Liver (tissue), 9 donors: ENCODE measurements around the gene BHLHA15. TPM values are rescaled to one million over a fixed set of nuclear protein-coding genes. Genes with fewer than 3 reads are reported as not detected.

Experiments
- DNase-seq: peaks from one replicate; pipeline ENCODE4 v3.0.0-alpha.2; 2017; ENCODE audit warnings: low spot score
- H3K27ac ChIP-seq, 2 donors: one replicate each; pipeline ENCODE4 v1.7.0; 2013; ENCODE audit warnings: inconsistent platforms in 2 of 2, low read length in 2 of 2, control low read depth in 1 of 2, low read depth in 1 of 2, mild to moderate bottlenecking in 1 of 2
- H3K27me3 ChIP-seq, 4 donors: one replicate each; pipeline versions ENCODE4 v1.6.1 to v1.7.0; 2013; ENCODE audit warnings: low read length in 3 of 4, inconsistent platforms in 1 of 4, mild to moderate bottlenecking in 1 of 4, moderate library complexity in 1 of 4; ENCODE audit not compliant: control insufficient read depth in 4 of 4, insufficient read depth in 4 of 4
- H3K36me3 ChIP-seq, 4 donors: one replicate each; pipeline versions ENCODE4 v1.6.1 to v1.7.0; 2013; ENCODE audit warnings: low read length in 3 of 4, mild to moderate bottlenecking in 3 of 4, low read depth in 1 of 4, moderate library complexity in 1 of 4; ENCODE audit not compliant: control insufficient read depth in 4 of 4, insufficient read depth in 3 of 4
- H3K4me1 ChIP-seq, 4 donors: one replicate each; pipeline versions ENCODE4 v1.6.1 to v1.7.0; 2013; ENCODE audit warnings: low read length in 3 of 4, mild to moderate bottlenecking in 3 of 4, moderate library complexity in 1 of 4; ENCODE audit not compliant: control insufficient read depth in 4 of 4, insufficient read depth in 4 of 4
- H3K4me3 ChIP-seq, 3 donors: one replicate each; pipeline versions ENCODE4 v1.6.1 to v1.7.0; 2013; ENCODE audit warnings: low read length in 3 of 3, control low read depth in 1 of 3, low read depth in 1 of 3, mild to moderate bottlenecking in 1 of 3
- H3K9ac ChIP-seq, 2 donors: one replicate each; pipeline ENCODE4 v1.7.0; 2013; ENCODE audit warnings: low read length in 2 of 2, mild to moderate bottlenecking in 2 of 2, moderate library complexity in 2 of 2, control low read depth in 1 of 2, low read depth in 1 of 2
- H3K9me3 ChIP-seq, 4 donors: one replicate each; pipeline versions ENCODE4 v1.6.1 to v1.7.0; 2013; ENCODE audit warnings: low read length in 3 of 4; ENCODE audit not compliant: control insufficient read depth in 4 of 4
- ATF3 ChIP-seq: IDR thresholded peaks from 2 replicates; pipeline ENCODE4 v1.6.1; 2016; ENCODE audit warnings: antibody characterized with exemption
- CTCF ChIP-seq: fragments of 150-350 bp; IDR thresholded peaks from 2 replicates; pipeline ENCODE4 v1.5.1; 2017; ENCODE audit warnings: improper control_type of control experiment, low read depth, low read length; ENCODE audit not compliant: missing input control
- EGR1 ChIP-seq, 2 donors: IDR thresholded peaks; 2 replicates each; pipeline ENCODE4 v1.6.1; 2016 to 2018; ENCODE audit warnings: antibody characterized with exemption in 2 of 2, low read depth in 2 of 2
- FOXA1 ChIP-seq: IDR thresholded peaks from 2 replicates; pipeline ENCODE4 v1.6.1; 2016; ENCODE audit warnings: antibody characterized with exemption
- FOXA2 ChIP-seq: IDR thresholded peaks from 2 replicates; pipeline ENCODE4 v1.6.1; 2016; ENCODE audit warnings: antibody characterized with exemption
- GABPA ChIP-seq, 2 donors: IDR thresholded peaks in 1 of 2; conservative IDR thresholded peaks in 1 of 2; 2 replicates each; pipeline ENCODE4 v1.6.1; 2016; ENCODE audit warnings: antibody characterized with exemption in 2 of 2, mild to moderate bottlenecking in 1 of 2, moderate library complexity in 1 of 2
- HNF4A ChIP-seq, 2 donors: conservative IDR thresholded peaks; 2 replicates each; pipeline ENCODE4 v1.6.1; 2016; ENCODE audit warnings: antibody characterized with exemption in 2 of 2, mild to moderate bottlenecking in 2 of 2
- HNF4G ChIP-seq: IDR thresholded peaks from 2 replicates; pipeline ENCODE4 v1.6.1; 2016; ENCODE audit warnings: antibody characterized with exemption
- JUND ChIP-seq, 2 donors: IDR thresholded peaks; 2 replicates each; pipeline ENCODE4 v1.6.1; 2016; ENCODE audit warnings: antibody characterized with exemption in 2 of 2
- RXRA ChIP-seq, 2 donors: IDR thresholded peaks; 2 replicates each; pipeline ENCODE4 v1.6.1; 2017 to 2018; ENCODE audit warnings: antibody characterized with exemption in 2 of 2, mild to moderate bottlenecking in 1 of 2
- SP1 ChIP-seq: IDR thresholded peaks from 2 replicates; pipeline ENCODE4 v1.6.1; 2018; ENCODE audit warnings: antibody characterized with exemption, mild to moderate bottlenecking
- TAF1 ChIP-seq: conservative IDR thresholded peaks from 2 replicates; pipeline ENCODE4 v1.6.1; 2016; ENCODE audit warnings: antibody characterized with exemption, mild to moderate bottlenecking
- YY1 ChIP-seq: IDR thresholded peaks from 2 replicates; pipeline ENCODE4 v1.6.1; 2016; ENCODE audit warnings: antibody characterized with exemption, mild to moderate bottlenecking
- ZBTB33 ChIP-seq: IDR thresholded peaks from 2 replicates; pipeline ENCODE4 v1.6.1; 2016; ENCODE audit warnings: antibody characterized with exemption
- WGBS: extraction: QIAGEN DNeasy Blood & Tissue Kit; methylation state at CpG from one replicate; pipeline ENCODE4 v1.1.7; 2013; 5-methylcytosine and 5-hydroxymethylcytosine counted together
- polyA plus RNA-seq, 2 donors: library from polyadenylated mRNA; stranded (reverse) in 1 of 2; unstranded in 1 of 2; fragments of 200-250 nt in 1 of 2; fragments of >200 nt in 1 of 2; fragmentation: Nextera tagmentation in 1 of 2; extraction: Ambion mirVana in 1 of 2; gene quantifications; one replicate each; pipeline versions ENCODE4 v1.2.1 to v1.2.3, GENCODE V29; 2013 to 2015
- total RNA-seq, 2 donors: library from RNA; depleted of rRNA; stranded (reverse); fragments of >200 nt; gene quantifications; one replicate each; pipeline ENCODE4 v1.2.3, GENCODE V29; 2014
- TF ChIP-seq, protein P1 (sequence below): IDR thresholded peaks from 2 replicates; pipeline ENCODE4 v1.6.1; 2016; ENCODE audit warnings: antibody characterized with exemption, mild to moderate bottlenecking
- TF ChIP-seq, protein P2 (sequence below): IDR thresholded peaks from 2 replicates; pipeline ENCODE4 v1.6.1; 2016; ENCODE audit warnings: antibody characterized with exemption
- donor health status: healthy.
- donor health status: healthy.
- donor health status: healthy.
- donor health status: healthy.
- donor health status: healthy.

The BHLHA15 gene
- total and polyA plus RNA-seq, 4 donors: 1.0 to 28.9 (median 7.6) TPM

GRCh38 chr7:98254951-98255610 lies 43.8 kb downstream of the BHLHA15 start:
- TF ChIP-seq, protein P1, sequence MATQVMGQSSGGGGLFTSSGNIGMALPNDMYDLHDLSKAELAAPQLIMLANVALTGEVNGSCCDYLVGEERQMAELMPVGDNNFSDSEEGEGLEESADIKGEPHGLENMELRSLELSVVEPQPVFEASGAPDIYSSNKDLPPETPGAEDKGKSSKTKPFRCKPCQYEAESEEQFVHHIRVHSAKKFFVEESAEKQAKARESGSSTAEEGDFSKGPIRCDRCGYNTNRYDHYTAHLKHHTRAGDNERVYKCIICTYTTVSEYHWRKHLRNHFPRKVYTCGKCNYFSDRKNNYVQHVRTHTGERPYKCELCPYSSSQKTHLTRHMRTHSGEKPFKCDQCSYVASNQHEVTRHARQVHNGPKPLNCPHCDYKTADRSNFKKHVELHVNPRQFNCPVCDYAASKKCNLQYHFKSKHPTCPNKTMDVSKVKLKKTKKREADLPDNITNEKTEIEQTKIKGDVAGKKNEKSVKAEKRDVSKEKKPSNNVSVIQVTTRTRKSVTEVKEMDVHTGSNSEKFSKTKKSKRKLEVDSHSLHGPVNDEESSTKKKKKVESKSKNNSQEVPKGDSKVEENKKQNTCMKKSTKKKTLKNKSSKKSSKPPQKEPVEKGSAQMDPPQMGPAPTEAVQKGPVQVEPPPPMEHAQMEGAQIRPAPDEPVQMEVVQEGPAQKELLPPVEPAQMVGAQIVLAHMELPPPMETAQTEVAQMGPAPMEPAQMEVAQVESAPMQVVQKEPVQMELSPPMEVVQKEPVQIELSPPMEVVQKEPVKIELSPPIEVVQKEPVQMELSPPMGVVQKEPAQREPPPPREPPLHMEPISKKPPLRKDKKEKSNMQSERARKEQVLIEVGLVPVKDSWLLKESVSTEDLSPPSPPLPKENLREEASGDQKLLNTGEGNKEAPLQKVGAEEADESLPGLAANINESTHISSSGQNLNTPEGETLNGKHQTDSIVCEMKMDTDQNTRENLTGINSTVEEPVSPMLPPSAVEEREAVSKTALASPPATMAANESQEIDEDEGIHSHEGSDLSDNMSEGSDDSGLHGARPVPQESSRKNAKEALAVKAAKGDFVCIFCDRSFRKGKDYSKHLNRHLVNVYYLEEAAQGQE: no peak
- TF ChIP-seq ZBTB33 (no peak), SP1 (no peak), FOXA2 (no peak), CTCF (no peak), TAF1 (no peak), ATF3 (no peak), HNF4A (conservative IDR thresholded peaks at IDR 0.05) (no peak), GABPA (IDR thresholded peaks at IDR 0.05 in 1 of 2, conservative IDR thresholded peaks at IDR 0.05 in 1 of 2) (no peak)
- TF ChIP-seq, protein P2, sequence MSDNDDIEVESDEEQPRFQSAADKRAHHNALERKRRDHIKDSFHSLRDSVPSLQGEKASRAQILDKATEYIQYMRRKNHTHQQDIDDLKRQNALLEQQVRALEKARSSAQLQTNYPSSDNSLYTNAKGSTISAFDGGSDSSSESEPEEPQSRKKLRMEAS: no peak
- H3K27me3 ChIP-seq: no peaks in the 10 kb centered on the region
- peaks cover 10 to 23% (median 16%) of the 10 kb centered on the region in 4 donors for H3K4me1 ChIP-seq
- H3K27ac ChIP-seq: no peak overlapping the region
- H3K4me3 ChIP-seq: no peak overlapping the region
- WGBS: 83% methylated on average over 11 of the region's 11 CpGs
- H3K9ac ChIP-seq: no peak overlapping the region
- H3K9me3 ChIP-seq: no peaks in the 10 kb centered on the region
- peaks cover 0 to 10% (median 5%) of the 10 kb centered on the region in 4 donors for H3K36me3 ChIP-seq
- no peak for DNase-seq

DNA sequence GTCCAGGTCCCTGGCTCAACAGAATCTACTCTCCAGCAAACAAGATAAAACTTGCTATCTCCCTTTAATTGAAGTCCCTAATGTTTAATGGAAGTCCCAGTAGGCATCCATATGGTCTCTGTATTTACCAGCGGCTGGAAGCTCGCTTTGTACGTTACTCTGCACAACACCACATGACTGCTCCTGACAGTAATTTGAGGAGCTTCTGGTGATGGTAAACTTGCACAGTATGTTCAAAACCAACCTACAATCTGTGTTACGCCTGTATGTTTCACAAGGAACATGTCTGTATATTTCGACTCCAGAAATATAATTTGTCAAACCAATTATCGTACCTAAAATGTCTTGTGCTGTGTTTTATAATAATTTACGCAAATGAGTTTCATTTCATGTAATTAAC lies 45.2 kb downstream of the BHLHA15 start:
- Histone ChIP-seq H3K27ac (no peak overlapping the region), H3K27me3 (no peaks in the 10 kb centered on the region), H3K4me1 (peaks cover 10 to 16% (median 13%) of the 10 kb centered on the region in 4 donors), H3K4me3 (no peak overlapping the region), H3K9ac (no peak overlapping the region), H3K9me3 (no peaks in the 10 kb centered on the region), H3K36me3 (peaks cover 2 to 12% (median 7%) of the 10 kb centered on the region in 4 donors)
- DNase-seq: no peak
- 98% methylated on average over 7 of the region's 7 CpGs for WGBS
- no peak for TF ChIP-seq EGR1 (IDR thresholded peaks at IDR 0.05; ENCODE audit: low read depth in 2 of 2)
- no peak for TF ChIP-seq HNF4A (conservative IDR thresholded peaks at IDR 0.05)
- TF ChIP-seq ATF3: no peak
- TF ChIP-seq GABPA (IDR thresholded peaks at IDR 0.05 in 1 of 2, conservative IDR thresholded peaks at IDR 0.05 in 1 of 2): no peak
- no peak for TF ChIP-seq HNF4G
- no peak for TF ChIP-seq TAF1
- no peak for TF ChIP-seq ZBTB33
- no peak for TF ChIP-seq FOXA2
- TF ChIP-seq, protein P2: no peak
- no peak for TF ChIP-seq YY1
- no peak for TF ChIP-seq FOXA1
- no peak for TF ChIP-seq JUND (IDR thresholded peaks at IDR 0.05)
- no peak for TF ChIP-seq RXRA (IDR thresholded peaks at IDR 0.05)
